HG03469 (cell line): ENCODE data around the gene TMEM121.
"Not testable (repeated sequence)": the region's sequence is repeated elsewhere in the genome, so short reads cannot be mapped to it uniquely, and the experiment has no call there.

ENCODE experiments used
- ATAC-seq: cut with Tn5 transposase; IDR thresholded peaks from one replicate; pipeline ENCODE4 v1.9.1; 2021; ENCODE audit warnings: mild to moderate bottlenecking, moderate library complexity, moderate number of reproducible peaks; ENCODE audit not compliant: unreplicated experiment

The TMEM121 gene

GRCh38 chr14:105541218-105541875 is 15.0 kb downstream of the TMEM121 start:
- ATAC-seq: no peak

GRCh38 chr14:105545676-105546075 is 19.3 kb downstream of the TMEM121 start:
- ATAC-seq: not testable (repeated sequence)

GRCh38 chr14:105546410-105546809 is 20.0 kb downstream of the TMEM121 start:
- not testable (repeated sequence) for ATAC-seq

GRCh38 chr14:105547072-105547471 is 20.7 kb downstream of the TMEM121 start:
- ATAC-seq: not testable (repeated sequence)

- ATAC-seq: no peak
Observed at GRCh38 chr14:105547741-105548169, 21.4 kb downstream of the TMEM121 start.

GRCh38 chr14:105549481-105549880 is 23.1 kb downstream of the TMEM121 start:
- no peak for ATAC-seq

- no peak for ATAC-seq
Observed at GRCh38 chr14:105554022-105554421, 27.6 kb downstream of the TMEM121 start.

- ATAC-seq: no peak
Observed at GRCh38 chr14:105554523-105554922, 28.1 kb downstream of the TMEM121 start.

GRCh38 chr14:105557671-105558070 is 31.3 kb downstream of the TMEM121 start:
- not testable (repeated sequence) for ATAC-seq

- ATAC-seq: not testable (repeated sequence)
Observed at GRCh38 chr14:105558449-105559154, 32.2 kb downstream of the TMEM121 start.

- ATAC-seq: not testable (repeated sequence)
Observed at GRCh38 chr14:105559384-105560047, 33.1 kb downstream of the TMEM121 start.

GRCh38 chr14:105560048-105560669 is 33.8 kb downstream of the TMEM121 start:
- not testable (repeated sequence) for ATAC-seq

GRCh38 chr14:105561345-105561744 is 35.0 kb downstream of the TMEM121 start:
- not testable (repeated sequence) for ATAC-seq

GRCh38 chr14:105562713-105563346 is 36.4 kb downstream of the TMEM121 start:
- ATAC-seq: no peak

GRCh38 chr14:105563347-105563737 is 37.0 kb downstream of the TMEM121 start:
- ATAC-seq: no peak

- not testable (repeated sequence) for ATAC-seq
Observed at GRCh38 chr14:105564536-105564935, 38.2 kb downstream of the TMEM121 start.

GRCh38 chr14:105565185-105565919 is 39.0 kb downstream of the TMEM121 start:
- ATAC-seq: not testable (repeated sequence)

- ATAC-seq: not testable (repeated sequence)
Observed at GRCh38 chr14:105566248-105567163, 40.1 kb downstream of the TMEM121 start.
